Psoas muscle (tissue), 8 donors: ENCODE measurements around the gene IFT27. TPM values are rescaled to one million over a fixed set of nuclear protein-coding genes. Genes with fewer than 3 reads are reported as not detected.

ENCODE experiments used
- ATAC-seq, 4 donors: fragments of 200-7000 bp; cut with Tn5 transposase; one replicate each; pipeline ENCODE4 v1.9.1; 2020; ENCODE audit warnings: moderate library complexity in 3 of 4, mild to moderate bottlenecking in 2 of 4
- DNase-seq, 2 donors: peaks; one replicate each; pipeline ENCODE4 v3.0.0-alpha.2; 2020
- H3K27ac ChIP-seq: fragments of 200-600 bp; one replicate; pipeline ENCODE4 v1.8.0; 2022
- H3K27me3 ChIP-seq, 3 donors: fragments of 200-600 bp in 1 of 3; one replicate each; pipeline versions ENCODE4 v1.6.1 to v1.8.0; 2013 to 2022; ENCODE audit warnings: low read length in 2 of 3, mild to moderate bottlenecking in 2 of 3, moderate library complexity in 1 of 3; ENCODE audit not compliant: insufficient read depth in 3 of 3
- H3K36me3 ChIP-seq, 2 donors: fragments of 200-600 bp in 1 of 2; one replicate each; pipeline versions ENCODE4 v1.6.1 to v1.8.0; 2013 to 2022; ENCODE audit warnings: low read depth in 1 of 2, mild to moderate bottlenecking in 1 of 2, moderate library complexity in 1 of 2; ENCODE audit not compliant: insufficient read depth in 1 of 2
- H3K4me1 ChIP-seq: fragments of 200-600 bp; one replicate; pipeline ENCODE4 v1.8.0; 2022
- H3K4me3 ChIP-seq: fragments of 200-600 bp; one replicate; pipeline ENCODE4 v1.8.0; 2022; ENCODE audit warnings: mild to moderate bottlenecking
- H3K9me3 ChIP-seq: fragments of 200-600 bp; one replicate; pipeline ENCODE4 v1.8.0; 2022
- WGBS, 3 donors: extraction: QIAGEN DNeasy Blood & Tissue Kit; methylation state at CpG; one replicate each; pipeline versions ENCODE4 v1.1.6 to v1.1.7; 2013; 5-methylcytosine and 5-hydroxymethylcytosine counted together
- intact Hi-C, 2 donors: fragments of 100-400 bp; cut with DNase I; formaldehyde crosslinking; loops; one replicate each; pipeline versions ENCODE4 v1.11.0 to v1.14.2; 2022
- polyA plus RNA-seq, 3 donors: library from polyadenylated mRNA; stranded (reverse); fragments of 200-250 nt; gene quantifications; one replicate each; pipeline ENCODE4 v1.2.3, GENCODE V29; 2013
- total RNA-seq, 4 donors: library from RNA; stranded (reverse); fragmentation: NEBNext Ultra II Directional in 2 of 4; extraction: Animal tissue kit (Norgen Biotek cat#: 25700) in 2 of 4; gene quantifications; one replicate each; pipeline versions ENCODE4 v1.2.1 to v1.2.4, GENCODE V29; 2021 to 2023
- TF ChIP-seq, protein P1 (sequence below): fragments of 200-600 bp; IDR thresholded peaks from one replicate; pipeline ENCODE4 v1.8.0; 2022; ENCODE audit warnings: antibody characterized with exemption
- donor health status: healthy with polysubstance abuse.
- donor health status: DM: no; HTN: no; CAD: no; lungs with moderate emphysema.
- donor health status: Bipolar disorder and iron deficiency.
- donor health status: healthy.
- donor health status: DM: yes; HTN: yes; CAD: no.
- donor health status: DM: no; HTN: no; CAD: no.
- donor health status: DM: no; HTN: no; CAD: no.
- donor health status: DM: yes; HTN: yes; CAD: no.

Gene IFT27
- total and polyA plus RNA-seq, 7 donors, result 5.6 to 16.7 (median 7.4) TPM

GRCh38 chr22:36763576-36763975, 12.3 kb downstream of the IFT27 start:
- TF ChIP-seq, protein P1, sequence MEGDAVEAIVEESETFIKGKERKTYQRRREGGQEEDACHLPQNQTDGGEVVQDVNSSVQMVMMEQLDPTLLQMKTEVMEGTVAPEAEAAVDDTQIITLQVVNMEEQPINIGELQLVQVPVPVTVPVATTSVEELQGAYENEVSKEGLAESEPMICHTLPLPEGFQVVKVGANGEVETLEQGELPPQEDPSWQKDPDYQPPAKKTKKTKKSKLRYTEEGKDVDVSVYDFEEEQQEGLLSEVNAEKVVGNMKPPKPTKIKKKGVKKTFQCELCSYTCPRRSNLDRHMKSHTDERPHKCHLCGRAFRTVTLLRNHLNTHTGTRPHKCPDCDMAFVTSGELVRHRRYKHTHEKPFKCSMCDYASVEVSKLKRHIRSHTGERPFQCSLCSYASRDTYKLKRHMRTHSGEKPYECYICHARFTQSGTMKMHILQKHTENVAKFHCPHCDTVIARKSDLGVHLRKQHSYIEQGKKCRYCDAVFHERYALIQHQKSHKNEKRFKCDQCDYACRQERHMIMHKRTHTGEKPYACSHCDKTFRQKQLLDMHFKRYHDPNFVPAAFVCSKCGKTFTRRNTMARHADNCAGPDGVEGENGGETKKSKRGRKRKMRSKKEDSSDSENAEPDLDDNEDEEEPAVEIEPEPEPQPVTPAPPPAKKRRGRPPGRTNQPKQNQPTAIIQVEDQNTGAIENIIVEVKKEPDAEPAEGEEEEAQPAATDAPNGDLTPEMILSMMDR, result no peak
- intact Hi-C loops, result no loop called here
- no peak for DNase-seq

GRCh38 chr22:36762687-36763260, 13.1 kb downstream of the IFT27 start:
- 56 to 69% (median 61%) methylated on average over 17 of the region's 17 CpGs for WGBS, 3 donors
- ATAC-seq (no peak), DNase-seq (no peak)
- H3K4me1 ChIP-seq, result no peaks in the 10 kb centered on the region
- intact Hi-C loops, result no loop called here
- no peak overlapping the region for H3K27ac ChIP-seq
- TF ChIP-seq, protein P1, result no peak
- no peaks in the 10 kb centered on the region for H3K9me3 ChIP-seq
- H3K4me3 ChIP-seq, result no peak overlapping the region
- H3K36me3 ChIP-seq, result peaks cover 0 to 37% of the 10 kb centered on the region in 2 donors
- no peaks in the 10 kb centered on the region for H3K27me3 ChIP-seq

More at GRCh38 chr22:36763576-36763975, 12.3 kb downstream of the IFT27 start:
- Histone ChIP-seq H3K27ac (no peak overlapping the region), H3K4me3 (no peak overlapping the region), H3K27me3 (no peaks in the 10 kb centered on the region), H3K4me1 (no peaks in the 10 kb centered on the region), H3K9me3 (no peaks in the 10 kb centered on the region), H3K36me3 (peaks cover 0 to 37% of the 10 kb centered on the region in 2 donors)
- WGBS, 3 donors, result 81 to 85% (median 84%) methylated on average over 8 of the region's 8 CpGs
- ATAC-seq, result no peak

DNA sequence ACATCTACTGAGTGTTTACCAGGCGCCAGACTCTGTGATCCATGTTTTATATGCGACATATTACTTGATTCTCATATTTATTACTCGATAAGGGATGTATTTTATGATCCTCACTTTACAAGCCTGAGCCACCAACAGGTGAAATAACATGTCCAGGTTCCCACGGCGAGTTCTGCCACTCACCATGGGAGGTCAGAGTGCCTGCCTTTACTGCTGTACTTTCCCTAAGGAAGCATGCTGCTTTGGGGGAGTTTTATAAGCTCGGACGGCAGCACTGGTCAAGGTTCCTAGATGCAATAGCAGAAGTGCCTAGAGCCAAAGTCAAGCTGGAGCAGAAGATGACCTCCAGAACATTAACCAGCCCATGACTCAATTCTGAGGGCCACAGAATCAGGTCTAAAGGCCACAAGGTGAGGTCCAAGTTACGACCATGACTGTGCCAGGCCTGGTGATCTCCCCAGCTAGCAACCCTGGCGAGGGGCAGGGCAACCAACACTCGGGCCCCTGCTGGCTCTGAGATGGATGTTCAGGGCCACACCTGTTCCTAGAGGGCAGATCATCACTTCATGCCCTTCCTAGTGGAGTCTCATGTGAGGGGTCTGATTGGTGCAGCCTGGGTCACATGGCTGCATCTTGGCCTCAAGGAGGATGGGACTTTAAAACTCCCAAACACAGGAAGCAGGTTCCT, 14.2 kb downstream of the IFT27 start:
- WGBS, 3 donors, result 89 to 93% (median 92%) methylated on average over 10 of the region's 10 CpGs
- intact Hi-C loops, result no loop called here

GRCh38 chr22:36760786-36761185, 15.1 kb downstream of the IFT27 start:
- Histone ChIP-seq H3K4me3 (no peak overlapping the region), H3K27ac (no peak overlapping the region), H3K9me3 (no peaks in the 10 kb centered on the region), H3K27me3 (peaks cover 0 to 1% (median 0%) of the 10 kb centered on the region in 3 donors), H3K36me3 (peaks cover 0 to 20% of the 10 kb centered on the region in 2 donors), H3K4me1 (no peaks in the 10 kb centered on the region)
- intact Hi-C loops, result no loop called here
- TF ChIP-seq, protein P1, result no peak
- ATAC-seq (no peak), DNase-seq (no peak)
- WGBS, 3 donors, result 79 to 85% (median 84%) methylated on average over 11 of the region's 11 CpGs

More for the DNA sequence above, 14.2 kb downstream of the IFT27 start:
- H3K36me3 ChIP-seq, result peaks cover 0 to 29% of the 10 kb centered on the region in 2 donors
- no peaks in the 10 kb centered on the region for H3K9me3 ChIP-seq
- ATAC-seq (no peak), DNase-seq (no peak)
- no peaks in the 10 kb centered on the region for H3K4me1 ChIP-seq
- TF ChIP-seq, protein P1, result no peak
- H3K4me3 ChIP-seq, result no peak overlapping the region
- no peaks in the 10 kb centered on the region for H3K27me3 ChIP-seq
- H3K27ac ChIP-seq, result no peak overlapping the region
